CD14-positive monocyte (primary cell): ENCODE data around the gene FGGY. TPM values are rescaled to one million over a fixed set of nuclear protein-coding genes. Genes with fewer than 3 reads are reported as not detected.

Source experiments
- DNase-seq, 3 donors: peaks; one replicate each; pipeline ENCODE4 v3.0.0-alpha.2; 2011 to 2022
- H2AFZ ChIP-seq: 2 replicates; pipeline ENCODE4 v1.6.0; 2012; ENCODE audit warnings: mild to moderate bottlenecking, low read depth, low read length, inconsistent platforms; ENCODE audit not compliant: insufficient read depth, poor library complexity, severe bottlenecking
- H3K27ac ChIP-seq, 2 donors: 1 replicate in 1 of 2; 2 replicates in 1 of 2; pipeline ENCODE4 v1.5.1; 2012 to 2013; ENCODE audit warnings: low read length in 2 of 2, control low read depth in 1 of 2, inconsistent platforms in 1 of 2, low read depth in 1 of 2, mild to moderate bottlenecking in 1 of 2
- H3K27me3 ChIP-seq, 2 donors: one replicate each; pipeline versions ENCODE4 v1.6.0 to v1.6.1; 2011 to 2013; ENCODE audit warnings: low read length in 2 of 2; ENCODE audit not compliant: control insufficient read depth in 2 of 2, insufficient read depth in 2 of 2
- H3K36me3 ChIP-seq, 2 donors: replicated peaks in 1 of 2; 1 replicate in 1 of 2; 2 replicates in 1 of 2; pipeline versions ENCODE4 v1.5.1 to v1.6.1; 2012 to 2013; ENCODE audit warnings: low read length in 2 of 2, control low read depth in 1 of 2, inconsistent platforms in 1 of 2, mild to moderate bottlenecking in 1 of 2; ENCODE audit not compliant: insufficient read depth in 2 of 2, control insufficient read depth in 1 of 2
- H3K4me1 ChIP-seq, 2 donors: 1 replicate in 1 of 2; 2 replicates in 1 of 2; pipeline versions ENCODE4 v1.5.1 to v1.6.1; 2012 to 2013; ENCODE audit warnings: low read length in 2 of 2, control low read depth in 1 of 2, inconsistent platforms in 1 of 2, mild to moderate bottlenecking in 1 of 2, moderate library complexity in 1 of 2; ENCODE audit not compliant: insufficient read depth in 2 of 2, control insufficient read depth in 1 of 2
- H3K4me2 ChIP-seq: replicated peaks from 2 replicates; pipeline ENCODE3; 2012; ENCODE audit warnings: low read length, moderate library complexity, mild to moderate bottlenecking; ENCODE audit not compliant: poor library complexity, severe bottlenecking; ENCODE audit errors: extremely low read depth
- H3K4me3 ChIP-seq, 3 experiments: fragments of 200-600 bp in 1 of 3; sonication (generic) in 1 of 3; replicated peaks in 1 of 3; 1 replicate in 2 of 3; 2 replicates in 1 of 3; pipeline ENCODE4 v1.5.1; 2011 to 2013; ENCODE audit warnings: low read length in 3 of 3, mild to moderate bottlenecking in 3 of 3, control low read depth in 2 of 3, low read depth in 2 of 3, inconsistent platforms in 1 of 3, moderate library complexity in 1 of 3
- H3K79me2 ChIP-seq: 2 replicates; pipeline ENCODE4 v1.6.0; 2012; ENCODE audit warnings: mild to moderate bottlenecking, control low read depth, inconsistent platforms, low read length, moderate library complexity; ENCODE audit not compliant: insufficient read depth
- H3K9ac ChIP-seq: 2 replicates; pipeline ENCODE4 v1.6.0; 2017; ENCODE audit warnings: low read length, mild to moderate bottlenecking; ENCODE audit not compliant: insufficient read depth, poor library complexity, severe bottlenecking
- H3K9me3 ChIP-seq, 2 donors: replicated peaks in 1 of 2; 1 replicate in 1 of 2; 2 replicates in 1 of 2; pipeline versions ENCODE4 v1.5.1 to v1.6.1; 2012 to 2013; ENCODE audit warnings: low read length in 2 of 2, control low read depth in 1 of 2; ENCODE audit not compliant: control insufficient read depth in 1 of 2, insufficient read depth in 1 of 2
- H4K20me1 ChIP-seq: 2 replicates; pipeline ENCODE4 v1.6.0; 2012; ENCODE audit warnings: mild to moderate bottlenecking, low read length, control low read depth, moderate library complexity; ENCODE audit not compliant: insufficient read depth
- H3K27ac Mint-ChIP-seq, 7 donors: one replicate each; pipeline ENCODE4 v1.8.0; 2020; ENCODE audit warnings: mild to moderate bottlenecking in 7 of 7, mixed read lengths in 7 of 7, moderate library complexity in 6 of 7, inconsistent platforms in 2 of 7
- H3K27me3 Mint-ChIP-seq, 3 donors: one replicate each; pipeline ENCODE4 v1.8.0; 2021 to 2022; ENCODE audit warnings: low read depth in 3 of 3, mild to moderate bottlenecking in 3 of 3, mixed read lengths in 3 of 3, moderate library complexity in 3 of 3, inconsistent platforms in 1 of 3
- H3K36me3 Mint-ChIP-seq, 2 donors: one replicate each; pipeline ENCODE4 v1.8.0; 2020; ENCODE audit warnings: mixed read lengths in 2 of 2, inconsistent platforms in 1 of 2, mild to moderate bottlenecking in 1 of 2
- H3K4me1 Mint-ChIP-seq: one replicate; pipeline ENCODE4 v1.8.0; 2020; ENCODE audit warnings: mild to moderate bottlenecking, mixed read lengths
- H3K4me3 Mint-ChIP-seq, 2 donors: one replicate each; pipeline ENCODE4 v1.8.0; 2020; ENCODE audit warnings: mild to moderate bottlenecking in 2 of 2, mixed read lengths in 2 of 2, moderate library complexity in 1 of 2
- H3K9me3 Mint-ChIP-seq, 7 donors: one replicate each; pipeline ENCODE4 v1.8.0; 2020 to 2022; ENCODE audit warnings: mixed read lengths in 7 of 7, mild to moderate bottlenecking in 6 of 7, moderate library complexity in 6 of 7, inconsistent platforms in 2 of 7
- WGBS: methylation state at CpG from one replicate; pipeline ENCODE4 v1.1.5; 2013; ENCODE audit warnings: missing lambda C conversion rate; ENCODE audit not compliant: insufficient coverage; 5-methylcytosine and 5-hydroxymethylcytosine counted together
- intact Hi-C, 2 donors: fragments of 100-400 bp; cut with micrococcal nuclease; formaldehyde crosslinking; loops; one replicate each; pipeline versions ENCODE4 v1.15.0 to v1.15.1; 2023
- polyA plus RNA-seq, 3 donors: library from polyadenylated mRNA; depleted of rRNA in 1 of 3; unstranded in 2 of 3; stranded (reverse) in 1 of 3; fragments of 300-500 nt in 2 of 3; fragments of >200 nt in 1 of 3; fragmentation: Illumina TruSeq in 2 of 3; gene quantifications; 1 replicate in 2 of 3; 2 replicates in 1 of 3; pipeline ENCODE4 v1.2.3, GENCODE V29; 2012 to 2021
- TF ChIP-seq, protein P1 (sequence below): fragments of 200-600 bp; IDR thresholded peaks from one replicate; pipeline ENCODE4 v1.8.0; 2022; ENCODE audit warnings: antibody characterized with exemption, mild to moderate bottlenecking

FGGY gene
- polyA plus RNA-seq, 3 donors, result 2.3 to 4.3 (median 2.9) TPM

DNA sequence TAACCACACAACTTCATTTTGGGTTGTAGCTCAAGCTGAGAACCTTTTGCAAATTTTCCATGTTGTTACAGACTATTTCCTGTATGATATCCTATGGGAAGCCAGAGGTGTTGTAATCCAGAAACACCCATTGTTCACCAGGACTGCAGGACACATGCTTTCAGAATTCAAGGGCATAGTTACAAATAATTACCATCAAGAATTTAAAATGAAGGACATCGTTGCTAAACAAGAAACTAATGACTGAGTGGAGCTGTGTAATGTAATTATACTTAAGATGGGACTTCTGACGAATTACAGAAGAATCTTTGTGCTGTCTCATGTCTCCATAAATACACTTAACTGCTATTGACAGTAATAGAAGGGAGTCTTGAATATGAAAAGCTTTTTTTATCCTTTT lies 470.2 kb downstream of the FGGY start:
- intact Hi-C loops, result no loop called here
- H3K27me3 ChIP-seq, result no peaks in the 10 kb centered on the region
- no CpG with 5 or more reads among the region's 2 CpGs for WGBS
- H3K9me3 ChIP-seq, result no peaks in the 10 kb centered on the region
- no peaks in the 10 kb centered on the region for H3K36me3 ChIP-seq
- H2AFZ ChIP-seq, result no peak overlapping the region
- no peaks in the 10 kb centered on the region for H4K20me1 ChIP-seq
- H3K27ac ChIP-seq, result no peak overlapping the region
- no peak overlapping the region for H3K4me3 Mint-ChIP-seq
- no peak overlapping the region for H3K27ac Mint-ChIP-seq
- H3K4me2 ChIP-seq, result no peak overlapping the region
- no peaks in the 10 kb centered on the region for H3K36me3 Mint-ChIP-seq
- H3K79me2 ChIP-seq, result no peaks in the 10 kb centered on the region
- peaks cover 0 to 1% (median 0%) of the 10 kb centered on the region in 3 donors for H3K27me3 Mint-ChIP-seq
- no peak overlapping the region for H3K9ac ChIP-seq
- TF ChIP-seq, protein P1, sequence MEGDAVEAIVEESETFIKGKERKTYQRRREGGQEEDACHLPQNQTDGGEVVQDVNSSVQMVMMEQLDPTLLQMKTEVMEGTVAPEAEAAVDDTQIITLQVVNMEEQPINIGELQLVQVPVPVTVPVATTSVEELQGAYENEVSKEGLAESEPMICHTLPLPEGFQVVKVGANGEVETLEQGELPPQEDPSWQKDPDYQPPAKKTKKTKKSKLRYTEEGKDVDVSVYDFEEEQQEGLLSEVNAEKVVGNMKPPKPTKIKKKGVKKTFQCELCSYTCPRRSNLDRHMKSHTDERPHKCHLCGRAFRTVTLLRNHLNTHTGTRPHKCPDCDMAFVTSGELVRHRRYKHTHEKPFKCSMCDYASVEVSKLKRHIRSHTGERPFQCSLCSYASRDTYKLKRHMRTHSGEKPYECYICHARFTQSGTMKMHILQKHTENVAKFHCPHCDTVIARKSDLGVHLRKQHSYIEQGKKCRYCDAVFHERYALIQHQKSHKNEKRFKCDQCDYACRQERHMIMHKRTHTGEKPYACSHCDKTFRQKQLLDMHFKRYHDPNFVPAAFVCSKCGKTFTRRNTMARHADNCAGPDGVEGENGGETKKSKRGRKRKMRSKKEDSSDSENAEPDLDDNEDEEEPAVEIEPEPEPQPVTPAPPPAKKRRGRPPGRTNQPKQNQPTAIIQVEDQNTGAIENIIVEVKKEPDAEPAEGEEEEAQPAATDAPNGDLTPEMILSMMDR, result no peak
- H3K9me3 Mint-ChIP-seq, result no peaks in the 10 kb centered on the region
- H3K4me1 Mint-ChIP-seq, result peaks cover 2% of the 10 kb centered on the region
- no peaks in the 10 kb centered on the region for H3K4me1 ChIP-seq
- DNase-seq, result no peak
- no peak overlapping the region for H3K4me3 ChIP-seq

DNA sequence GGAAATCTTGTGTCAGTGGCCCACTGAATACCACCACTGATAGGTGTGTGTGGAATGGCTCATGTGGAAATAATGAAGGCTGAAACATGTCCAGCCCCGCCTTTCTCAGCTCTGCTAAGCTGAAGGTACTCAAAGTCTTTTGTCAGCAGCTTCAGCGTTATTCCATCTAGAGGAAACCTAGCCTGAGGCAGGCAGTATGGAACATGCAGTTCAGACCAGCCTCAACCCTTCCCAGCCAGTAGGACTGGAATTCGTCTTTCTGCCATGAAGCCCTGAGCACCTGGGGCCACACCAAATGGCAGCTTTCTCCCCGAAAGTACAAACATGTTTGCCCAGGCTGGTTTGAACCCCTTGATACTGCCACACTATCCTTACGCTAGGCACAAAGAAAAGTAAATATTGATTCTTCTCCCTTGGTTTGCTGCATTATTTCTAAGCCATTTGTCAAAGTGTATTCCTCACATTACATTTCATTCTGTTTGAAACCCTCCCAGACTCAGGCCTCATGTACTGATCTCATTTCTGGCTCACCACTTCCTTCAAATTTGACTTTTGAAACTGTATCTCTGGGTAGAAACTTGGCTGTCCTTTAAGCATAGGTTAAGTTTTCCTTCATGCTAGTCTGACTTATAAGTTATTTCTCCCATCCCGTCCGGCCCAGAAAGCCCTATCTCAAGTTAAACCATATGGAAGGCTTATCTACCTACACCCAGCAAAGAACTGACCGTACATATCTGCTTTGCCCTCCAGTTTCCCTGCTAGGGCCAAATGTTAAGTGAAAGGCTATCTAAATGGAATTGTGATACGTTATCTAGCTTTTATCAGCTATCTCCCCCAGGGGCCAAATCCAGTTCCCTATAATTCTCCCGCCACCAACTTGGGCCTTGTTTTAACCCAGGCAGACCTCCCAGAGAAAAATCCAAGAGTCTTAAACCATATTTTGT lies 472.2 kb downstream of the FGGY start:
- no peak overlapping the region for H3K27ac Mint-ChIP-seq
- Histone ChIP-seq H2AFZ (no peak overlapping the region), H4K20me1 (no peaks in the 10 kb centered on the region), H3K9ac (no peak overlapping the region), H3K27ac (no peak overlapping the region), H3K9me3 (no peaks in the 10 kb centered on the region), H3K4me3 (no peak overlapping the region), H3K4me2 (no peak overlapping the region), H3K79me2 (no peaks in the 10 kb centered on the region), H3K36me3 (no peaks in the 10 kb centered on the region), H3K27me3 (no peaks in the 10 kb centered on the region), H3K4me1 (no peaks in the 10 kb centered on the region)
- TF ChIP-seq, protein P1, result no peak
- intact Hi-C loops, result no loop called here
- 98% methylated on average over 4 of the region's 10 CpGs for WGBS
- no peaks in the 10 kb centered on the region for H3K36me3 Mint-ChIP-seq
- H3K4me3 Mint-ChIP-seq, result no peak overlapping the region
- H3K27me3 Mint-ChIP-seq, result peaks cover 0 to 1% (median 0%) of the 10 kb centered on the region in 3 donors
- H3K9me3 Mint-ChIP-seq, result no peaks in the 10 kb centered on the region
- no peak for DNase-seq
- H3K4me1 Mint-ChIP-seq, result peaks cover 2% of the 10 kb centered on the region
